DOHH2 (cell line): ENCODE data around the gene UVRAG.

Experiments
- H3F3A ChIP-seq: fragments of 200-600 bp; sonication (generic), shearing (Covaris generic); 2 replicates; pipeline ENCODE4 v1.6.0; 2016; ENCODE audit warnings: antibody characterized with exemption, mild to moderate bottlenecking; ENCODE audit not compliant: control insufficient read depth, insufficient read depth
- H3K27ac ChIP-seq: fragments of 200-600 bp; sonication (generic); 2 replicates; pipeline ENCODE4 v1.5.1; 2014; ENCODE audit warnings: low read depth, mild to moderate bottlenecking, low read length, moderate library complexity
- H3K27me3 ChIP-seq: fragments of 200-600 bp; sonication (generic); 2 replicates; pipeline ENCODE4 v1.6.1; 2014; ENCODE audit warnings: mild to moderate bottlenecking, low read length, mixed read lengths; ENCODE audit not compliant: control insufficient read depth
- H3K36me3 ChIP-seq: fragments of 200-600 bp; sonication (generic); 2 replicates; pipeline ENCODE4 v1.6.1; 2014; ENCODE audit warnings: mild to moderate bottlenecking, low read length, moderate library complexity, mixed read lengths; ENCODE audit not compliant: control insufficient read depth
- H3K4me1 ChIP-seq: fragments of 200-600 bp; sonication (generic); 2 replicates; pipeline ENCODE4 v1.6.1; 2014; ENCODE audit warnings: mild to moderate bottlenecking, low read length, mixed read lengths; ENCODE audit not compliant: control insufficient read depth
- H3K4me2 ChIP-seq: fragments of 200-600 bp; sonication (generic); 2 replicates; pipeline ENCODE4 v1.6.0; 2014; ENCODE audit warnings: mild to moderate bottlenecking, low read length, moderate library complexity
- H3K4me3 ChIP-seq: fragments of 200-600 bp; sonication (generic); 2 replicates; pipeline ENCODE4 v1.5.1; 2014; ENCODE audit warnings: mild to moderate bottlenecking, low read length, mixed read lengths
- H3K79me2 ChIP-seq: fragments of 200-600 bp; sonication (generic); 2 replicates; pipeline ENCODE4 v1.6.1; 2014; ENCODE audit warnings: mild to moderate bottlenecking, low read length, mixed read lengths; ENCODE audit not compliant: control insufficient read depth
- H3K9me2 ChIP-seq: fragments of 200-600 bp; sonication (generic); replicated peaks from 2 replicates; pipeline ENCODE4 v1.6.1; 2014; ENCODE audit warnings: mild to moderate bottlenecking, low read length, mixed read lengths; ENCODE audit not compliant: control insufficient read depth
- H3K9me3 ChIP-seq: fragments of 200-600 bp; sonication (generic); 2 replicates; pipeline ENCODE4 v1.6.1; 2014; ENCODE audit warnings: antibody characterized with exemption, low read length, mixed read lengths; ENCODE audit not compliant: control insufficient read depth, insufficient read depth
- H4K20me1 ChIP-seq: fragments of 200-600 bp; sonication (generic); 2 replicates; pipeline ENCODE4 v1.6.0; 2014; ENCODE audit warnings: low read depth, mild to moderate bottlenecking, antibody characterized with exemption, low read length, moderate library complexity; ENCODE audit not compliant: control insufficient read depth, insufficient read depth
- EZH2phosphoT487 ChIP-seq: fragments of 200-600 bp; sonication (generic); IDR thresholded peaks from 2 replicates; pipeline ENCODE4 v1.6.1; 2017; ENCODE audit warnings: borderline replicate concordance, mild to moderate bottlenecking, antibody characterized with exemption, low read length, moderate library complexity, mixed read lengths
- TF ChIP-seq, protein P1 (sequence below): fragments of 200-600 bp; sonication (generic); IDR thresholded peaks from one replicate; pipeline ENCODE4 v1.5.1; 2014; ENCODE audit warnings: antibody characterized with exemption, mild to moderate bottlenecking, low read depth, low read length; ENCODE audit not compliant: poor library complexity, severe bottlenecking

UVRAG gene

DNA sequence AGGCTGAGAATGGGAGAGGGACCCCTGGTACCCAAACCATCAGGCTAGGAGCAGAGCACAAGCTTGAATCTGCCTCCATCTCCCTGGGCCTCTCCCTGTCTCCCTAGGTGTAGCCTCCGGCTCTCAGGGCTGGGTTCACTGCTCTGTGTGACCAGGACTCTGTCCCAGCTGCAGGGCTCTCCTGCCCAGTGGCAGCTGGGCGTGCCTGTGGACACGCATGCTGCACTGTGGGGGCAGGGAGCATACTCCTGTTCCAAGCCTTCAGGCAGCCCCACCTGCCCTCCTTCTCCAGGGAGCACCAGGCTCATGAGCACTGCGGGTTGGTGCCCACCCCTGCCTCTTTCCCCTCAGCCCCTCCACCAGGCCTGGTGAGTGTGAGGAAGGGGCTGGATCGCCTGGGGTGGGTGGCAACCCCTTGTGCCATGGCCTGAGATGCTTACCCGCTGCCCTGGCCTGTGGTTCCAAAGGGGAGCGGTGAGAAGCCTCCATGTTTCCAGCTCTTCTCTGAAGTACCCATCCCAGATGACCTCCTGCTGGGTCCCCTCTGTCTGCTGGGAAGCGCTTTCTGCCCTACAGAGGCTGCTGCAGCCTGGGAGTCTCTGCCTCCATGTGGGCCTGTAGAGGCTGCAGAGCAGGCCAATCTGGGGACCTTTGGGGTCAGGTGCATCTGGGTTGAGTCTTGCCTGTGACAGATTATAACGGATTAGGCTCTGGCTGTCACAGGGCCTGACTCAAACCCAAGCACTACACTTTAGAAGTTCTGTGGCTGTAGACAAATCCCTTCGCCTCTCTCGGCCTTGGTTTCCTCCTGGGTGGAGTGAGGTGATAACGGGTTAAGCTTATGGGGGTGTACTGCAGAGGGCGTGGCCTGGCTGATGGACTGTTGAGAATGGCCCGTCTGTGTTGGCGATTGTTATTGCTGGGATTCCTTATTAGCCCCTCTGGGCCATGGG, 347.6 kb downstream of the UVRAG start:
- no peaks in the 10 kb centered on the region for H3K9me2 ChIP-seq
- no peaks in the 10 kb centered on the region for H3K36me3 ChIP-seq
- H4K20me1 ChIP-seq: no peaks in the 10 kb centered on the region
- TF ChIP-seq, protein P1, sequence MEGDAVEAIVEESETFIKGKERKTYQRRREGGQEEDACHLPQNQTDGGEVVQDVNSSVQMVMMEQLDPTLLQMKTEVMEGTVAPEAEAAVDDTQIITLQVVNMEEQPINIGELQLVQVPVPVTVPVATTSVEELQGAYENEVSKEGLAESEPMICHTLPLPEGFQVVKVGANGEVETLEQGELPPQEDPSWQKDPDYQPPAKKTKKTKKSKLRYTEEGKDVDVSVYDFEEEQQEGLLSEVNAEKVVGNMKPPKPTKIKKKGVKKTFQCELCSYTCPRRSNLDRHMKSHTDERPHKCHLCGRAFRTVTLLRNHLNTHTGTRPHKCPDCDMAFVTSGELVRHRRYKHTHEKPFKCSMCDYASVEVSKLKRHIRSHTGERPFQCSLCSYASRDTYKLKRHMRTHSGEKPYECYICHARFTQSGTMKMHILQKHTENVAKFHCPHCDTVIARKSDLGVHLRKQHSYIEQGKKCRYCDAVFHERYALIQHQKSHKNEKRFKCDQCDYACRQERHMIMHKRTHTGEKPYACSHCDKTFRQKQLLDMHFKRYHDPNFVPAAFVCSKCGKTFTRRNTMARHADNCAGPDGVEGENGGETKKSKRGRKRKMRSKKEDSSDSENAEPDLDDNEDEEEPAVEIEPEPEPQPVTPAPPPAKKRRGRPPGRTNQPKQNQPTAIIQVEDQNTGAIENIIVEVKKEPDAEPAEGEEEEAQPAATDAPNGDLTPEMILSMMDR: no peak
- TF ChIP-seq EZH2phosphoT487: no peak
- H3K79me2 ChIP-seq: no peaks in the 10 kb centered on the region
- H3K27me3 ChIP-seq: peaks cover 11% of the 10 kb centered on the region
- no peak overlapping the region for H3K4me2 ChIP-seq
- no peaks in the 10 kb centered on the region for H3K4me1 ChIP-seq
- no peaks in the 10 kb centered on the region for H3F3A ChIP-seq
- H3K27ac ChIP-seq: no peak overlapping the region
- H3K9me3 ChIP-seq: no peaks in the 10 kb centered on the region
- H3K4me3 ChIP-seq: no peak overlapping the region

DNA sequence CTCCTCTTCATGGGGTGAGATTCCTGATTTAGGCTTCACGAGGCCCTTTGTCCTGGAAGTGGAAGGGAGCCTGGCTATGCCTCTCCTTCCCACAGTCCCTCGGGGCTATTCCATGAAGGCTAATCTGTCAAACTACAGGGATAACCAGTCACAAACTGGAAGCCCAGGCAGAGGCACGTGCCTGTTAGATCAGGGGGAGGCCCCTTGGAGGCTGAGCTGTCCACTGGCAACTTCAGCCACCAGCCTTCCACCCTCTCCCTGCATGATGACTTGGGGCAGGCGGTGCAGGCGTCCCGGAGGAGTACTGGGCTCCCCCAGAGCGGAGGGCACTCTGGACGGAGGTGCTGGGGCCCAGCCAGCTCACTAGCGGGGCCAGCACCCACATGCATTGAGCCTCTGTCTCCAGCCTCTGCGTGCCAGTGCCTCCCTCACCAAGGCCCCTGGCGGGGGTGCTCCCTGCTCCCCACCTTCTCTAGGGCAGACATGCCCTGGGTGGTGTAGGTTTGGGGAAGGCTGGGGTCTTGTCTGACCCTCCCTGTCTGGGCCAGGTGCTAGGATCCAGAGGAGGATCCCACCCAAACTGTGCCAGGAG, 348.4 kb downstream of the UVRAG start:
- no peak for TF ChIP-seq EZH2phosphoT487
- TF ChIP-seq, protein P1: no peak
- no peaks in the 10 kb centered on the region for H3K79me2 ChIP-seq
- H3K9me3 ChIP-seq: no peaks in the 10 kb centered on the region
- no peak overlapping the region for H3K4me2 ChIP-seq
- H3K4me1 ChIP-seq: no peaks in the 10 kb centered on the region
- no peak overlapping the region for H3K27ac ChIP-seq
- no peaks in the 10 kb centered on the region for H3K36me3 ChIP-seq
- no peaks in the 10 kb centered on the region for H3K9me2 ChIP-seq
- H3K27me3 ChIP-seq: peaks cover 11% of the 10 kb centered on the region
- no peaks in the 10 kb centered on the region for H3F3A ChIP-seq
- H3K4me3 ChIP-seq: no peak overlapping the region
- no peaks in the 10 kb centered on the region for H4K20me1 ChIP-seq

DNA sequence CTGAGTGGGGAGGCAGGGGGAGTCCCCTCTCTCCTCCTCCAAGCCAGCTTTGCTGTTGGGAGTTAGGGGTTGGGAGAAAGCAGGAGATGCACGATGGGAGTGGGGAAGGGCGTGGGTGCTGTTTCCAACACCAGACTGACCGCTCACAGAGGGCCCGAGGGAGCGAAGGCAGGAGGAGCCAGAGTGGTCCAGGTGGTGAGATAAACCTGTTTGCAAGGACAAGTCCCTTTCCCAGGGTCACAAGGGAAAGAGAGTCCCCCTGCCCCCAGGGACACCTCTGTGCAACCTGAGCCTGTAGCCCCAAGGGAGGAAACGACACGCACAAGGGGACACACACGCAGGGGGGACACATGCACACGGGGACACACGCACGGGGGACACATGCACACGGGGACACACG, 349.1 kb downstream of the UVRAG start:
- no peaks in the 10 kb centered on the region for H3K4me1 ChIP-seq
- no peak overlapping the region for H3K4me3 ChIP-seq
- H3K4me2 ChIP-seq: no peak overlapping the region
- no peaks in the 10 kb centered on the region for H4K20me1 ChIP-seq
- no peaks in the 10 kb centered on the region for H3K36me3 ChIP-seq
- no peaks in the 10 kb centered on the region for H3K79me2 ChIP-seq
- H3K9me2 ChIP-seq: no peaks in the 10 kb centered on the region
- no peak overlapping the region for H3K27ac ChIP-seq
- no peaks in the 10 kb centered on the region for H3F3A ChIP-seq
- no peaks in the 10 kb centered on the region for H3K9me3 ChIP-seq
- TF ChIP-seq, protein P1: no peak
- TF ChIP-seq EZH2phosphoT487: no peak
- H3K27me3 ChIP-seq: peaks cover 17% of the 10 kb centered on the region
